ENCODE results near the gene XBP1.

DNA sequence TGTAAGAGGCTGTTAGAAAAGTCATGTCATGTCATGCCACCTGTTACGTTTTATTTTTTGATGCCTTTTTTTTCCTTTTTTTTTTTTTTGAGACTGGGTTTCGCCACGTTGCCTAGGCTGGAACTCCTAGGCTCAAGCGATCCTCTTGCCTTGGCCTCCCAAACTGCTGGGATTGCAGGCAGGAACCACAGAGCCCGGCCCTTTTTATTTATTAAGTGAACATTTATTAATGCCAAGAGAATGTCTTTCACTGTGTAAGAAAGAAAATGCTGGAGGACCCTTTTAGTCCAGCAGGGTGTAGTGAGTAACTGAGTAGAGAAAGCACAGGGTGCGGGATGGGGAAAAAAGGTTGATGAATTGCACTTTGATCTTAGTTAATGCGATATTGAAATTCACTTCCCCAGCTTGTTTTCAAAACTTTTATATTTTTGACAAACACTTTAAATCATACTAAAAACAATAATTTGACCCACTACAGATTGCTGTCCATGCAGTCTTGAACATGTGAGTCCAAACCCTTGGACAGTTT is 2.3 kb upstream of the XBP1 start:
- TF ChIP-seq, protein P1, sequence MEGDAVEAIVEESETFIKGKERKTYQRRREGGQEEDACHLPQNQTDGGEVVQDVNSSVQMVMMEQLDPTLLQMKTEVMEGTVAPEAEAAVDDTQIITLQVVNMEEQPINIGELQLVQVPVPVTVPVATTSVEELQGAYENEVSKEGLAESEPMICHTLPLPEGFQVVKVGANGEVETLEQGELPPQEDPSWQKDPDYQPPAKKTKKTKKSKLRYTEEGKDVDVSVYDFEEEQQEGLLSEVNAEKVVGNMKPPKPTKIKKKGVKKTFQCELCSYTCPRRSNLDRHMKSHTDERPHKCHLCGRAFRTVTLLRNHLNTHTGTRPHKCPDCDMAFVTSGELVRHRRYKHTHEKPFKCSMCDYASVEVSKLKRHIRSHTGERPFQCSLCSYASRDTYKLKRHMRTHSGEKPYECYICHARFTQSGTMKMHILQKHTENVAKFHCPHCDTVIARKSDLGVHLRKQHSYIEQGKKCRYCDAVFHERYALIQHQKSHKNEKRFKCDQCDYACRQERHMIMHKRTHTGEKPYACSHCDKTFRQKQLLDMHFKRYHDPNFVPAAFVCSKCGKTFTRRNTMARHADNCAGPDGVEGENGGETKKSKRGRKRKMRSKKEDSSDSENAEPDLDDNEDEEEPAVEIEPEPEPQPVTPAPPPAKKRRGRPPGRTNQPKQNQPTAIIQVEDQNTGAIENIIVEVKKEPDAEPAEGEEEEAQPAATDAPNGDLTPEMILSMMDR (conservative IDR thresholded peaks at IDR 0.05 in 1 of 2, IDR thresholded peaks at IDR 0.05 in 1 of 2; ENCODE audit: extremely low read depth in 1 of 2, insufficient read depth in 1 of 2, low read depth in 1 of 2, low read length in 2 of 2), result no peak
- no peak for TF ChIP-seq EZH2 (IDR thresholded peaks at IDR 0.05; ENCODE audit: borderline replicate concordance, low read length)

Data from mammary epithelial cell (primary cell).